IPS-18a (cell line): Measurements from ENCODE around the gene DQX1.
"Not testable (repeated sequence)": the region's sequence is repeated elsewhere in the genome, so short reads cannot be mapped to it uniquely, and the experiment has no call there.

Experiments
- H3K27ac ChIP-seq: one replicate; pipeline ENCODE4 v1.5.1; 2013; ENCODE audit warnings: low read length
- H3K27me3 ChIP-seq: one replicate; pipeline ENCODE4 v1.6.1; 2013; ENCODE audit warnings: mild to moderate bottlenecking, low read length; ENCODE audit not compliant: control insufficient read depth, insufficient read depth
- H3K36me3 ChIP-seq: one replicate; pipeline ENCODE4 v1.6.1; 2013; ENCODE audit warnings: low read depth, low read length; ENCODE audit not compliant: control insufficient read depth
- H3K4me1 ChIP-seq: one replicate; pipeline ENCODE4 v1.6.1; 2013; ENCODE audit warnings: low read depth, low read length; ENCODE audit not compliant: control insufficient read depth
- H3K4me3 ChIP-seq: one replicate; pipeline ENCODE4 v1.5.1; 2013; ENCODE audit warnings: low read length
- H3K9ac ChIP-seq: one replicate; pipeline ENCODE4 v1.6.1; 2013; ENCODE audit warnings: mild to moderate bottlenecking, low read length, moderate library complexity
- H3K9me3 ChIP-seq: one replicate; pipeline ENCODE4 v1.6.1; 2013; ENCODE audit warnings: low read depth, low read length; ENCODE audit not compliant: control insufficient read depth

DQX1 gene

DNA sequence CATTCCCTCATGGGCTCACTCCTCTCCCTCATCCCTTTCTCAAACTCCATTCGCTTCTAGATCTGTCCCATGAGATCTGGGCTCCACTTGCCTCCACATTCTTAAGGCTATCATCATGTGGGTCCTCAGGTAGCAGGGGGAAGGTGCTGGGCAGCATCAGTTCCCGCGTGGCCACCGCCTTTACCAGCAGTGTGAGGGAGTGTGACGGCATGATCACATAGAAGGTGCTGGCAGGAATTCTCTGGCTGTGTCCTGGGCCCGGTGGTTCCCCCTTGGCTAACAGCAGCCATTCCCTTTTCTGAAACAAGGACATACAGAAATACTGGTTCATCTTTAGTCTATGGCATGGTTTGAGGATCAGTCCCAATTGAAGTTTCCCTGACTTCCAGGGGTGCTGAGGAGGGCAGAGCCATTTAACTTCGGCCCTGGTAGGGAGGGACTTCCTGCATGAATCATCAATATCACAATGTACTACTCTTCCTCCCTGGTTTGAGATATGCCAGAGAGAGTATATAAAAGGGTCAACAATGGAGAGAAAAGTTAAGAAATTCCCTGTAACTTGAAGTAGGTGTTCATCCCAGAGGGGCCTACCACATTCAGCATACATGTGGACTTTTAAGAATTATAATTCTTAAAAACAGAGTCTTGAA lies 36.2 kb upstream of the DQX1 start:
- H3K4me3 ChIP-seq = no peak overlapping the region
- H3K36me3 ChIP-seq = no peaks in the 10 kb centered on the region
- no peak overlapping the region for H3K9ac ChIP-seq
- H3K27ac ChIP-seq = no peak overlapping the region
- peaks cover 12% of the 10 kb centered on the region for H3K4me1 ChIP-seq
- H3K9me3 ChIP-seq = no peaks in the 10 kb centered on the region
- peaks cover 25% of the 10 kb centered on the region for H3K27me3 ChIP-seq

DNA sequence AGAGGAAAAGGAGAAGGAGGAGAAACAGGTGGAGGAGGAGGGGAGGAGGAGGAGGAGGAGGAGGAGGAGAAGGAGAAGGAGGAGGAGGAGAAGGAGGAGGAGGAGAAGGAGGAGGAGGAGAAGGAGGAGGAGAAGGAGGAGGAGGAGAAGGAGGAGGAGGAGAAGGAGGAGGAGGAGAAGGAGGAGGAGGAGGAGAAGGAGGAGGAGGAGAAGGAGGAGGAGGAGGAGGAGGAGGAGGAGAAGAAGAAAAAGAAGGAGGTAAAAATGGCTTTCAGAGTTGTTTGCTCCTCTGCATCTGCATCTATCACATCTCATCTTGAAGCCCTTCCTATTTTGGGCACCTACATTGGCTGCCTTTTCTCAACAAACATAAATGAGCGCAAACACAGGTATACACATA lies 35.0 kb upstream of the DQX1 start:
- H3K4me1 ChIP-seq = peaks cover 12% of the 10 kb centered on the region
- H3K27ac ChIP-seq, H3K9me3 ChIP-seq: not testable (repeated sequence)

DNA sequence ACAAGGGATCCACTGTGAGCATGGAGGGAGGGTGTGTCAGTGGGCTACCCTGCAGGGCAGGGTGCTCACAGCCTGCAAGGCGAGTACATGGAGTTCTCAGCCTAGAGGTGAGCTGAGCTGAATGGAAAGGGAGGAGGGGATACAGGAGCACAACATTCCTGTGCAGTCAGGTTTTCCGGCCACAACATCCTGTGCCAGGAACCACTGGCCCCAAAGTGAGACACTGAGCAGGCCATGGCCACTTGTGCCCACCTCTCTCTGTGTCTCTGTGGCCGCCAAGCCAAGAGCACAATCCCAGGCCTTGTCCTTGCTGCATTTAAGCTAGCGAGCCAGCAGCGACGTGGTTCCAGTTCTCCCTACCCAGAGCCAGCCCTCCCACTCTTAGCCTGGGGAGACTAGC lies 34.6 kb upstream of the DQX1 start:
- no peaks in the 10 kb centered on the region for H3K9me3 ChIP-seq
- no peaks in the 10 kb centered on the region for H3K36me3 ChIP-seq
- H3K4me1 ChIP-seq = peaks cover 12% of the 10 kb centered on the region
- H3K27ac ChIP-seq = no peak overlapping the region
- no peak overlapping the region for H3K9ac ChIP-seq
- H3K27me3 ChIP-seq = peaks cover 32% of the 10 kb centered on the region
- H3K4me3 ChIP-seq = no peak overlapping the region

More for the DNA sequence above, 35.0 kb upstream of the DQX1 start:
- H3K36me3 ChIP-seq, H3K9ac ChIP-seq, H3K4me3 ChIP-seq: not testable (repeated sequence)
- H3K27me3 ChIP-seq = peaks cover 28% of the 10 kb centered on the region

DNA sequence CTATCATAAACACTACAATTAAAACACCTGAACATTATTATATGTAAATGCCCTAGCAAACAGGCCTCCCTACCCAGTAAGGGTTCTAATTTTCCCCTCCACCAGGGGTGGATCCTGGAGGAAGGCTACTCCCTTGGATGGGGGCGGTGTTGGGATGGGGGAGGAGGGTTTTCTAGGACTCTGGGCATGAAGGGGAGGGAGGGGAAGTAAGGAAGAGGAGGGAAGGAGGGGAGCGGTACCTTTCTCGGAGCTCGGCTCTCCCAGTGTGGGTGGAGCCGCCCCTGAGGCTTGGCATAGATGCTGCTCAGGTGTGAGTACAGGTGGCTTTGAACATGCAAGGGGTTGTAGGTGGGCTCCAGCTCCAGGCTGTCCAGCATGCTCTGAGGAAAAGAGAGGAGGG lies 33.9 kb upstream of the DQX1 start:
- H3K27ac ChIP-seq = no peak overlapping the region
- H3K27me3 ChIP-seq = peaks cover 38% of the 10 kb centered on the region
- peaks cover 12% of the 10 kb centered on the region for H3K4me1 ChIP-seq

DNA sequence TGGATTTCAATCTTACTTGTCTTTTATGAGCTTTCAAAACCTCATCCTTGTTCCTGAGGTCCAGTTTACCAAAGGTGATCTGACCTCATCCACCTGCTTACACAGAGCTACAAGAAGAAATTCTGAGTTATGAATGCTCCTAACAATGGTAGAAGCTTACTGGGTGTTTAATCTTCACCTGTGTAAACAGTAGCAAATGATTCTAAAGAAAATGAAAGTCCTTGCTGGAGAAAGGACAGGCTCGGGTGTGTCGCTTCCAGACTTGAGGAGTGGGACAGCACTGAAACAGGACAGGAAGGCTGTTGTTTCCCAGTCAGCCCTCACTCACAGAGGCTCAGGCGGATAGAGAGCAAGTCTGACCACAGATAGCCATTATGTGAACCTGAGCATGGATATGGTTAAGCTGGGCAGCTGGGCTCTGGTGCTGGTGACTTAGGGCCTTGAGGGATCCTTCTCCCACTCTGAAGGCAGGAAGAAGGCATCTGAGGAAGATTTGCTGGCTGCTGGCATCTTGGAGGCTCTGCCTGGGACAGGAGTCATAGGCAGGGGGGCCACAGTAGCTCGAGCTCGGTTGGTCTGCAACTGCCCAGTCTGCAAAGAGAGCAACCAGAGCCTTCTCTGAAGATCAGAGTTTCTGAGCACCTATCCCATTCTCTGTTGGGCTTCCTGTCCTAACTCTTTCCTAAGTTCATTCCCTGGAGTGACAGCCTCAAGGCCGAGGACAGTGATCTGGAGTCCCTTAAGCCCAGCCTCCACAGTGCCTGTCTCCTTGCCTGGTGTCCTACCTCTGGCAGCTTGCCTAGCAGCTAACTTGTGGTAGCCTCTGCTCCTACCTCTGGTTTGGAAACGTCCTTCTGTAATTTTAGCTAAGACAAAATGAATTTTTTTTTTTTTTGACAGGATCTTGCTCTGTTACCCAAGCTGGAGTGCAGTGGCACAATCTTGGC lies 32.5 kb upstream of the DQX1 start:
- Histone ChIP-seq H3K27ac (no peak overlapping the region), H3K27me3 (peaks cover 30% of the 10 kb centered on the region), H3K9ac (no peak overlapping the region), H3K4me3 (no peak overlapping the region), H3K36me3 (no peaks in the 10 kb centered on the region), H3K4me1 (peaks cover 12% of the 10 kb centered on the region), H3K9me3 (no peaks in the 10 kb centered on the region)

More for the DNA sequence above, 33.9 kb upstream of the DQX1 start:
- no peaks in the 10 kb centered on the region for H3K9me3 ChIP-seq
- H3K9ac ChIP-seq = no peak overlapping the region
- no peaks in the 10 kb centered on the region for H3K36me3 ChIP-seq
- no peak overlapping the region for H3K4me3 ChIP-seq

DNA sequence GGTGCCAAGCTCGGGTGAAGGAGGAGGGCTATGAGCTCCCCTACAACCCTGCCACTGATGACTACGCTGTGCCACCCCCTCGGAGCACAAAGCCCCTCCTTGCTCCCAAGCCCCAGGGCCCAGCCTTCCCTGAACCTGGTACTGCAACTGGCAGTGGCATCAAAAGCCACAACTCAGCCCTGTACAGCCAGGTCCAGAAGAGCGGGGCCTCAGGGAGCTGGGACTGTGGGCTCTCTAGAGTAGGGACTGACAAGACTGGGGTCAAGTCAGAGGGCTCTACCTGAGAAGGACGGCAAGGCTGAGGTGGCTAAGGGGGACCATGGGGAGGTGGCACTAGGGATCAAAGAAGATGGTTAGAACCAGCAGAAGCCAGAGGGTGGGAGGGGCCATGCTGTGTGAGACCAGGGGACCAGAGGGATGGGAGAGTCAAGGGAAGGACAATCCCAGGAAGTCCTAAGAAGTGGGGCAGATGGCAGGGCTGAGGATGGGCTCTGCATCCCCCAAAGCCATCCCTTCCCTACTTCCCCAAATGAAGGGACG lies 30.9 kb upstream of the DQX1 start:
- Histone ChIP-seq H3K36me3 (no peaks in the 10 kb centered on the region), H3K9me3 (no peaks in the 10 kb centered on the region), H3K4me3 (no peak overlapping the region), H3K4me1 (peaks cover 22% of the 10 kb centered on the region), H3K9ac (no peak overlapping the region), H3K27ac (no peak overlapping the region), H3K27me3 (peaks cover 40% of the 10 kb centered on the region)

DNA sequence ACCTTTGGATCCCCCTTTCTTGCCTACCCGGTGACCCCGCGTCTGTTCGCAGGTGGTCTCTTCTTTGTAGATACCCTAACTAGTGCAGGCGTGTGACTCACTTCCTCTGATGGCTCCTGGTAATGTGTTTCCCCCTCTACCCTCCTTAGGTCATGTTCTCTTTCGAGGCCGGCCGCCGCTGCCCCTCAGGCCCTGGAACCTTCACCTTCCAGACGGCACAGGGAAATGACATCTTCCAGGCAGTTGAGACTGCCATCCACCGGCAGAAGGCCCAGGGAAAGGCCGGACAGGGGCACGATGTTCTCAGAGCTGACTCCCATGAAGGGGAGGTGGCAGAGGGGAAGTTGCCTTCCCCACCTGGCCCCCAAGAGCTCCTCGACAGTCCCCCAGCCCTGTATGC lies 30.1 kb upstream of the DQX1 start:
- H3K9ac ChIP-seq = no peak overlapping the region
- no peak overlapping the region for H3K27ac ChIP-seq
- H3K36me3 ChIP-seq = no peaks in the 10 kb centered on the region
- peaks cover 33% of the 10 kb centered on the region for H3K27me3 ChIP-seq
- H3K4me1 ChIP-seq = peaks cover 22% of the 10 kb centered on the region
- H3K4me3 ChIP-seq = no peak overlapping the region
- no peaks in the 10 kb centered on the region for H3K9me3 ChIP-seq

DNA sequence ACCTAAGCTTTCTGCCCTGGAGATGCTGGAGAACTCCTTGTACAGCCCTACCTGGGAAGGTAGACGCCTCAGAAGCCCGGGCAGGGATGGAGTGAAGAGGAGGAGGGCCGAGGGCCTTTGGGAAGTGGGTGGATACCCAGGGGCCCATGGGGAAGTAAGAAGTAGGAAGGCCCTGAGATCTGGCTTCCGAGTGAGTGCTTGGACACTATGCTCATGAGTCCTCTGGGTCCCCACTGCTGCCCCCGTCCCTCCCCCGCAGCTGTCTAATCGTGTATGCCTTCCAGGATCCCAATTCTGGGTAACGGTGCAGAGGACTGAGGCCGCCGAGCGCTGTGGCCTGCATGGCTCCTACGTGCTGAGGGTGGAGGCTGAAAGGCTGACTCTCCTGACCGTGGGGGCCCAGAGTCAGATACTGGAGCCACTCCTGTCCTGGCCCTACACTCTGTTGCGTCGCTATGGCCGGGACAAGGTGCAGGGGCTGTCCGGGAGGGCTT lies 29.6 kb upstream of the DQX1 start:
- H3K4me1 ChIP-seq = peaks cover 22% of the 10 kb centered on the region
- no peaks in the 10 kb centered on the region for H3K9me3 ChIP-seq
- H3K36me3 ChIP-seq = no peaks in the 10 kb centered on the region
- no peak overlapping the region for H3K9ac ChIP-seq
- no peak overlapping the region for H3K27ac ChIP-seq
- peaks cover 32% of the 10 kb centered on the region for H3K27me3 ChIP-seq
- H3K4me3 ChIP-seq = peak overlapping the region; percentile 87

DNA sequence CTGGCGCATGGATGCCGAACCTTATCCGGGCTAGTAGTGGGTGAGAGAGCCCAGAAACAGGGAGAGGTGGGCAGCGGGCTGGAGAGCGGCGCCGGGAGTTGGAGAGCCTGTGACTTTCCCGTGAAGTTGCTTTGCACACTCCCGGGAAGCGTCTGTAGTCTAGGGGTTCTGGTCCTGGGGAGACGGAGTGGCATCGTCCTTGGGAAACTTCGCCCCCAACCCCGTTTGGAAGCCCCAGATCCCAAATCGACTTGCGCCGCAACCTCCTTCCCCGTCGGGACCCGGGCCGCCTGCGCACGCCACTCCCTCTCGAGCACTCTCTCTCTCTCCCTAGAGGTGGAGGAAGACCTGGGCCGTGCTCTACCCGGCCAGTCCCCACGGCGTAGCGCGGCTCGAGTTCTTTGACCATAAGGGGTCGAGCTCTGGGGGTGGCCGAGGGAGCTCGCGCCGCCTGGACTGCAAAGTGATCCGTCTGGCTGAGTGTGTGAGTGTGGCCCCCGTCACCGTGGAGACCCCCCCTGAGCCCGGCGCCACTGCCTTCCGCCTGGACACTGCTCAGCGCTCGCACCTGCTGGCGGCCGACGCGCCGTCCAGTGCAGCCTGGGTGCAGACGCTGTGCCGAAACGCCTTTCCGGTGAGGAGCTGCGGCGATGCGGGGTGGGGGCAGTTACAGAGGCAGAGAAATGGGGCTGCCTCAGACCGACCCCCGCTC lies 28.9 kb upstream of the DQX1 start:
- Histone ChIP-seq H3K4me1 (peaks cover 15% of the 10 kb centered on the region), H3K4me3 (peak overlapping the region; percentile 87), H3K27me3 (peaks cover 34% of the 10 kb centered on the region), H3K9ac (peak overlapping the region; percentile 65), H3K27ac (no peak overlapping the region), H3K36me3 (no peaks in the 10 kb centered on the region), H3K9me3 (no peaks in the 10 kb centered on the region)

DNA sequence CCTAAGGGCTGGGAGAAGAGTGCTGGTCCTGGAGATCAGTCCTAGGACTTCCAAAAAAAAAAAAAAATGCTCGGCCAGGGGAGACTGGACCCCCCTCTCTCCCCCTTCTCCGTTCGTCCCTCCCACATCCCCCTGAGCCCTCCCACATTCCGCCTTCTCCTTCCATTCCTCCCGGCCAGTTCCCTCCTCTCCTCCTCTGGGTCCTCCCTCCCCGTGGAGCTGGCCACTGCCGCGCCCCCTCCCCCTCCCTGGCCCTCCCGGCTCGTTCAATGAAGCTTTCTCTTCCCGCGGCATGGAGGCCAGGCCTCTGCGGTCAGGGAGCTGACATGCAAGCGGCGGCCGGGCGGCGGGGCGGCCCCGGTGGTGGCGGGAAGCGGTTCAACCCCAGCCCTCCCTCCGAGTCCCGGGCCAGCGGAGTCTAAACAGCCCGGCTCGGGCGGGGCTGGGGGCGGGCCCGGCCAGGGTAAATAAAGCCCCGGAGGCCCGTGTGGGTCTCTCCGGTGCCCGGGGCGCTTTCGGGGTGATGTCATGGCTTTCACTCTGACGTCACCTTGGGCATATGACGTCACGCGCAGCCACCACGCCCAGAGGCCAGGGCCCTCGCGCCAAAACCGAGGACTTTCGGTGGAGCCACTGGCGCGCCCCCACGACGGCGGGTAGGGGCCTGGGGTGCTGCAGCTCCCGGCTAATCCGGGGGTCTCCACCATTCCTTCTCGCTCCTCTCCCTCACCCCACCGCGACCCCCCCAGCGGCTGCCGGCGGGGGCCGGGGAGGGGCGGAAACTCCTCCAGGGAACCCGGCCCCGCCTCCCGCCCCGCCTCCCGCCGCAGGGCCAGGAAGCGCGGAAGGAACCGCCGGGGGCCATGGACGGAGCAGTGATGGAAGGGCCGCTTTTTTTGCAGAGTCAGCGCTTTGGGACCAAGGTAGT lies 28.1 kb upstream of the DQX1 start, which contains the start of the genes DOK1 and LOXL3:
TSS of gene DOK1 (plus strand) at position 829 of the 928 bp plus-strand sequence. CDS start at position 864, 35 bp downstream.
TSS of gene LOXL3 (minus strand) at position 51 of the 928 bp plus-strand sequence. CDS start 1,308 bp downstream, outside the sequence.
- H3K4me1 ChIP-seq = peaks cover 10% of the 10 kb centered on the region
- no peak within 1 kb of the TSS for H3K27ac ChIP-seq
- no peaks in the 10 kb centered on the region for H3K36me3 ChIP-seq
- H3K4me3 ChIP-seq = peak within 1 kb of the TSS; percentile 87
- no peaks in the 10 kb centered on the region for H3K9me3 ChIP-seq
- peak within 1 kb of the TSS; percentile 65 for H3K9ac ChIP-seq
- peaks cover 42% of the 10 kb centered on the region for H3K27me3 ChIP-seq
